ENCODE measurements around the gene HDAC1. TPM values are rescaled to one million over a fixed set of nuclear protein-coding genes. Genes with fewer than 3 reads are reported as not detected.
"Not testable (repeated sequence)": the region's sequence is repeated elsewhere in the genome, so short reads cannot be mapped to it uniquely, and the experiment has no call there.

Gene HDAC1
- total and polyA plus RNA-seq, 9 donors, result 29.2 to 46.5 (median 40.3) TPM

DNA sequence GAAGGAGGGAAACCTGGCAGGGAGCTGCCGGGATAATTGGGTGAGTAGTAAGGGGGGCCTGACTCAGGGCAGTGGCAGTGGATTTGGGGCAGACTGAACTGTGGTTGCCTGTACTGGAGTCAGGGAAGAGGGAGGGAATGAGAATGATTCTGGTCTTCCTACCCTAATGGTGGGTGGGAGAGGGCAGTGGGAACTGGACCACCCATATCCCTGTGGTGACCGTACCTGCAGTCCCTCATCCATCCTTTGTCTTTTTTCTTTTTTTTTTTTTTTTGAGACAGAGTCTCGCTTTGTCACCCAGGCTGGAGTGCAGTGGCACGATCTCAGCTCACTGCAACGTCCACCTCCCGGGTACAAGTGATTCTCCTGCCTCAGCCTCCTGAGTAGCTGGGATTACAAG is 63.9 kb downstream of the HDAC1 start:
- H3K27ac ChIP-seq (ENCODE audit: low read length); DNase-seq; H3K27me3 ChIP-seq (ENCODE audit: control insufficient read depth, insufficient read depth, low read length); H3K4me3 ChIP-seq (ENCODE audit: low read length); H3K9me3 ChIP-seq (replicated peaks; ENCODE audit: control insufficient read depth, low read depth, low read length): not testable (repeated sequence)
- WGBS (ENCODE audit: insufficient coverage), result 44% methylated on average over 1 of the region's 6 CpGs
- Histone ChIP-seq H3K4me1 (ENCODE audit: control insufficient read depth, insufficient read depth, low read length) (peaks cover 27% of the 10 kb centered on the region), H3K36me3 (ENCODE audit: control insufficient read depth, insufficient read depth, low read length) (peaks cover 20% of the 10 kb centered on the region)

DNA sequence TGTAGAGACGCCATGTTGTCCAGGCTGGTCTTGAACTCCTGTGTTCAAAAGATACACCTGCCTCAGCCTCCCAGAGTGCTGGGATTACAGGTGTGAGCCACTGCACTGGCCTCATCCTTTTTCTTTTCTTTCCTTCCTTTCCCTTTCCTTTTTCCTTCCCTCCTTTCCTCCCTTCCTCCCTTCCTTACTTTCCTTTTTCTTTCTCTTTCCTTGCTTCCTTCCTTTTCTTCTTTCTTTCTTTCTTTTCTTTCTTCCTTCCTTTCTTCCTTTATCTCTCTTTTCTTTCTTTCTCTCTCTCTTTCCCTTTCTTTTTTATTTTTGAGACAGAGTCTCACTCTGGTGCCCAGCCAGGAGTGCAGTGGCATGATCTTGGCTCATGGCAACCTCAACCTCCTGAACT is 64.6 kb downstream of the HDAC1 start:
- Histone ChIP-seq H3K4me3 (ENCODE audit: low read length) (no peak overlapping the region), H3K27ac (ENCODE audit: low read length) (no peak overlapping the region), H3K4me1 (ENCODE audit: control insufficient read depth, insufficient read depth, low read length) (peaks cover 30% of the 10 kb centered on the region), H3K36me3 (ENCODE audit: control insufficient read depth, insufficient read depth, low read length) (peaks cover 20% of the 10 kb centered on the region), H3K9me3 (replicated peaks; ENCODE audit: control insufficient read depth, low read depth, low read length) (no peaks in the 10 kb centered on the region), H3K27me3 (ENCODE audit: control insufficient read depth, insufficient read depth, low read length) (no peaks in the 10 kb centered on the region)
- WGBS (ENCODE audit: insufficient coverage), result 100% methylated on average over 1 of the region's 1 CpG
- no peak for DNase-seq

DNA sequence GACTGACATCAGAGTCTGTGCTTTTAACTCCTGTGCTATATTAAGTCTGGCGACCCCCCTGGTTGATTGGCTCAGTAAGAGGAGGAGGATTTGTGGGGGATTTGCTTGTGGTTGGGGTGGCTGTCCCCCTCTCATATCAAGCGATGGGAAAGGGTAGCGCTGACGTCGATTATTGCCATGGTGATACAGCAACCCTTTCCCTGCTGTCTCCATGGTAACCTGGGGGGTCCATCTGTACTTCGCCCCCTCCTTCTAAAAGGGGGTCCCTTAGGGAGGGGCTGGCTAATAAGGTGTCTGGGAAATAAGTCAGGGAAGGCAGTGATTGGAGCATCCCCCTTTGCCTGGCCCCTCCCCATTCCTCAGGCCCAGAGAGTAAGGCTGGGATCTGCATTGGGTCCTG is 65.7 kb downstream of the HDAC1 start:
- Histone ChIP-seq H3K36me3 (ENCODE audit: control insufficient read depth, insufficient read depth, low read length) (peaks cover 20% of the 10 kb centered on the region), H3K27ac (ENCODE audit: low read length) (no peak overlapping the region), H3K4me1 (ENCODE audit: control insufficient read depth, insufficient read depth, low read length) (peaks cover 27% of the 10 kb centered on the region), H3K9me3 (replicated peaks; ENCODE audit: control insufficient read depth, low read depth, low read length) (no peaks in the 10 kb centered on the region), H3K27me3 (ENCODE audit: control insufficient read depth, insufficient read depth, low read length) (no peaks in the 10 kb centered on the region), H3K4me3 (ENCODE audit: low read length) (no peak overlapping the region)
- DNase-seq, result no peak
- WGBS (ENCODE audit: insufficient coverage), result 17% methylated on average over 1 of the region's 6 CpGs

DNA sequence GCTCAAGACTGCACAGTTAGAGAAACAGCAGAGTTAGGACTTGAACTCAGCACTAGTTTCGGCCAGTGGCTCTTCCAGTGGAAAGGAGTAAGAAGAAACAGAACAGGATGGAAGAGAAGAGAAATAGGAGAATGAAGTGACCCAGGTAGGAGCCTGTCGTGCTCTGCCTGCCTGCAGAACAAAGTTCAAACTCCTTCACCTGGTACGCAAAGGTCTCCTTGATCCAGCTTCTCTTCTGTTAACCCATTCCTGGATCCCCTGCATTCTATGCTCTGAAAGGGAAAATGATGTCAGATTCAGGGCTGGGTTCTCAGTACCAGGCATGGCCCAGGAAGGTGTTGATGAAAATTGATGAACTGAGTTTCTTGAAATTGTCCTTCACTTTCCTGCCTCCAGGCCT is 66.6 kb downstream of the HDAC1 start:
- Histone ChIP-seq H3K27ac (ENCODE audit: low read length) (no peak overlapping the region), H3K27me3 (ENCODE audit: control insufficient read depth, insufficient read depth, low read length) (no peaks in the 10 kb centered on the region), H3K4me1 (ENCODE audit: control insufficient read depth, insufficient read depth, low read length) (peaks cover 23% of the 10 kb centered on the region), H3K36me3 (ENCODE audit: control insufficient read depth, insufficient read depth, low read length) (peaks cover 27% of the 10 kb centered on the region), H3K4me3 (ENCODE audit: low read length) (no peak overlapping the region), H3K9me3 (replicated peaks; ENCODE audit: control insufficient read depth, low read depth, low read length) (no peaks in the 10 kb centered on the region)
- 100% methylated on average over 1 of the region's 3 CpGs for WGBS (ENCODE audit: insufficient coverage)
- DNase-seq, result no peak

DNA sequence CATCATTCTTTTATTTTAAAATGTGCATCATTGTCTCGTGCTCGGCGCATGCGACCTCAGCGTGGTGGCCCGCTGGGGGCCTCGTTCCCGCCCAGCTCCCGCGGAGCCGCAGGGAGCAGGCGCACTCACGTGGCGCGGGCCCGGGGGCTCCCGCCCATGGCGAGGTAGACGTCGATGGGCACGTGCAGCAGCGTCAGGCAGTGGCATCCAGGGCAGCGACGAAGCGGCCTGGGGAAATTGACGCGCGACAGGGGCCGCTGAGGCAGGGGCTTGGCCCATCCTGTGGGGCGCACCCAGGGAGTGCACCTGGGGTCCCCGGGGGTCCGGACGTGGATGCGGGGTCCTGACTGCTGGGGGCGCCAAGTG is 69.4 kb downstream of the HDAC1 start:
- H3K27me3 ChIP-seq (ENCODE audit: control insufficient read depth, insufficient read depth, low read length), result no peaks in the 10 kb centered on the region
- WGBS (ENCODE audit: insufficient coverage), result 22% methylated on average over 35 of the region's 35 CpGs
- H3K4me3 ChIP-seq (ENCODE audit: low read length), result no peak overlapping the region
- H3K4me1 ChIP-seq (ENCODE audit: control insufficient read depth, insufficient read depth, low read length), result peaks cover 16% of the 10 kb centered on the region
- H3K9me3 ChIP-seq (replicated peaks; ENCODE audit: control insufficient read depth, low read depth, low read length), result no peaks in the 10 kb centered on the region
- H3K36me3 ChIP-seq (ENCODE audit: control insufficient read depth, insufficient read depth, low read length), result peaks cover 39% of the 10 kb centered on the region
- no peak overlapping the region for H3K27ac ChIP-seq (ENCODE audit: low read length)
- no peak for DNase-seq

DNA sequence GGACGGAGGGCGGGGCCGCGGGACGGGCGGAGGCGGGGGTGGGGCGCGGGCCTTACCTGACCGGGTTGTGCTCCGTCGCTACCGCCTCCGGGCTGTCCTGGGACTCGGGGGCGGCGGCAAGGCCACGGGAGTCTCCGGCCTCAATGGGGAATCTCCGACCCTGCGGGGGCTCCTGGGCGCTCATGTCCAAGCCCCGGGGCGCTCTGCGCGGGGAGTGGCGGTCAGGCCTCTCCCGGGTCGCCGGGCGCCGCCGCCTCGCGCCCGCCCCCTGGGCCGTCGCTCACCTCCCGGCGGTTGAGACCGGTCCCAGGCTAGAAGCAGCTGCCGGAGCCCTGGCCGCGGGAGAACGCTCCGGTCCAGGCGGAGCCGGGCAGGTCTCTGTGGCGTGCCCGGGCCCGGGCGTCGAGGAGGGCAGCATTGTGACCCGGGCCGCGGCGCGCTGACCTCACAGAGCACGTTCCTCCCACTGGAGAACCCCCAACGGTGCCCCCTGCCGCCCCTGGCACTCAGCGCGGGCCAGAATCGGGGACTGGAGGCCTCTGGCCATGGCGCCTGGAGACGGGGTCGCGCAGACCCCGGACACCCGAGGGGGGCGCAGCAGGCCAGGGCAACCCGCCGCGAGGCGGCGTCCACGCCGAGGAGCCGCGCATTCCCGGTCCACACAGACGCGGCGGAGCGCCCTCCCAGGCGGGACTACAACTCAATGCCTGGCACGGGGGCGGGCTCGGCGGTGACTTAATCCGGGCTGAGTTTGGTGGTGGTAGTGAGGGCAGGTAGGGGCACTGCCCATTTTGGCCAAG is 70.0 kb downstream of the HDAC1 start:
- WGBS (ENCODE audit: insufficient coverage), result under 1% methylated on average over 86 of the region's 91 CpGs
- no peaks in the 10 kb centered on the region for H3K27me3 ChIP-seq (ENCODE audit: control insufficient read depth, insufficient read depth, low read length)
- peak overlapping the region; percentile 45 for H3K4me3 ChIP-seq (ENCODE audit: low read length)
- no peaks in the 10 kb centered on the region for H3K9me3 ChIP-seq (replicated peaks; ENCODE audit: control insufficient read depth, low read depth, low read length)
- peak overlapping the region; percentile 42 for H3K27ac ChIP-seq (ENCODE audit: low read length)
- H3K36me3 ChIP-seq (ENCODE audit: control insufficient read depth, insufficient read depth, low read length), result peaks cover 45% of the 10 kb centered on the region
- peaks cover 16% of the 10 kb centered on the region for H3K4me1 ChIP-seq (ENCODE audit: control insufficient read depth, insufficient read depth, low read length)
- DNase-seq, result peak; percentile 71

DNA sequence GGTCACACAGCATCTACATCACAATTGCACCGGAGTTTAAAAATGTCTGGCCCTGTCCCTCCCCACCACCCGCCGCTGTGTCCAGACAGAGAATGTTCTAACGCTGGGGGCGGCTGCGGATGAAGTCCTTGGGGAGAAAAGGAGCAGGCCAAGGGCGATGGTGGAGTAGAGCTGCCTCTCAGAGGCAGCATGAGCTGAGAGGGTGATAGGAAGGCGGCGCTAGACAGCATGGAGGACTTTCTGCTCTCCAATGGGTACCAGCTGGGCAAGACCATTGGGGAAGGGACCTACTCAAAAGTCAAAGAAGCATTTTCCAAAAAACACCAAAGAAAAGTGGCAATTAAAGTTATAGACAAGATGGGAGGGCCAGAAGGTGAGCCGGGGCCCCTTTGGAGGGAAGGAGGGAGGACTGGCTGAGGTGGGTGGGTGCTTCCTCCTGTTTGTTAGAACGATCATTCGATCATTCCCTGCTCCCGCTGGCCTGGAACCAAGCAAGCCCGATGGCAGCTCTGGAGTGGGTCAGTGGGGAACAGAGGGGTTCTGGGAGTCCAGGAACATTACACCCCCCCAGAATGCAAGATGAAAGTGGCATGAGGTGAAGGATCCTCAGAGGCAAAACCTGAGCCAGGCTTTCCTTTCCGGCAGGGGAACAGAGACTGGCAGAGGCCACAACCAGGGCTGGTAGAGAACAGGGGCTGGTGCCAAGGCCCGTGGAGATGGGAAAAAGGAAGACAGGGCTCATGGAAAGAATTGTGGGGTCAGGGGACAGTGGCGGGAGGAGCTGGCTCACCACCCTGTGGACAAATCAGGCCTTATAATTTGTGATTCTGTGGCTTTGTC is 70.8 kb downstream of the HDAC1 start, which contains the start of the genes FAM229A and TSSK3:
Gene FAM229A (minus strand): TSS at position 12 of the 840 bp plus-strand sequence. CDS start 394 bp downstream, outside the sequence.
Gene TSSK3 (plus strand): TSS at position 66 of the 840 bp plus-strand sequence. CDS start 163 bp downstream, at position 229.
- DNase-seq, result no peak
- H3K4me3 ChIP-seq (ENCODE audit: low read length), result peak within 1 kb of the TSS; percentile 45
- H3K36me3 ChIP-seq (ENCODE audit: control insufficient read depth, insufficient read depth, low read length), result peaks cover 53% of the 10 kb centered on the region
- H3K27me3 ChIP-seq (ENCODE audit: control insufficient read depth, insufficient read depth, low read length), result no peaks in the 10 kb centered on the region
- 46% methylated on average over 8 of the region's 17 CpGs for WGBS (ENCODE audit: insufficient coverage)
- peaks cover 16% of the 10 kb centered on the region for H3K4me1 ChIP-seq (ENCODE audit: control insufficient read depth, insufficient read depth, low read length)
- peak within 1 kb of the TSS; percentile 42 for H3K27ac ChIP-seq (ENCODE audit: low read length)
- H3K9me3 ChIP-seq (replicated peaks; ENCODE audit: control insufficient read depth, low read depth, low read length), result no peaks in the 10 kb centered on the region

DNA sequence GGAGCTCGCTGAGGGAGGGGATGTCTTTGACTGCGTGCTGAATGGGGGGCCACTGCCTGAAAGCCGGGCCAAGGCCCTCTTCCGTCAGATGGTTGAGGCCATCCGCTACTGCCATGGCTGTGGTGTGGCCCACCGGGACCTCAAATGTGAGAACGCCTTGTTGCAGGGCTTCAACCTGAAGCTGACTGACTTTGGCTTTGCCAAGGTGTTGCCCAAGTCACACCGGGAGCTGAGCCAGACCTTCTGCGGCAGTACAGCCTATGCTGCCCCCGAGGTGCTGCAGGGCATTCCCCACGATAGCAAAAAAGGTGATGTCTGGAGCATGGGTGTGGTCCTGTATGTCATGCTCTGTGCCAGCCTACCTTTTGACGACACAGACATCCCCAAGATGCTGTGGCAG is 71.8 kb downstream of the HDAC1 start:
- WGBS (ENCODE audit: insufficient coverage), result 90% methylated on average over 11 of the region's 12 CpGs
- no peak for DNase-seq
- Histone ChIP-seq H3K27ac (ENCODE audit: low read length) (no peak overlapping the region), H3K27me3 (ENCODE audit: control insufficient read depth, insufficient read depth, low read length) (no peaks in the 10 kb centered on the region), H3K4me1 (ENCODE audit: control insufficient read depth, insufficient read depth, low read length) (peaks cover 16% of the 10 kb centered on the region), H3K36me3 (ENCODE audit: control insufficient read depth, insufficient read depth, low read length) (peaks cover 63% of the 10 kb centered on the region), H3K9me3 (replicated peaks; ENCODE audit: control insufficient read depth, low read depth, low read length) (no peaks in the 10 kb centered on the region), H3K4me3 (ENCODE audit: low read length) (no peak overlapping the region)

DNA sequence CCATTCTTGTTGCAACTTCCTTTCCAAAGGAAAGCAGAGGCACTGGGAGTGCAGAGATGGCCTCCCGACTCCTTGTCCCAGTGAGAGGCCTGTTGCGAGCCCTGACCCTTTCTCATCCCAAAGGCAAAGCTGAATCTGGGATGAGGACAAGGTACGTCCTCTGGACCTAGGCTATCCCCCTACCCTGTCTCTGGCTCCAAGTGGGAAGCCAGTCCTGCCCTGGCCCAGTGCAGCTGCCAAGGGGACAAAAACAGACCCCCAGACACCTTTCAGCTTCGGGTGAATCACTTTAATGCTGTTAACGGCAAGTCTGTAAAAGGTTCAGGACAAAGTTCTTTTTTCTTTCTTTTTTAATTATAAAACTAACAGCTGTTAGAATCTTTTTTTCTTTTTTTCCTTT is 73.0 kb downstream of the HDAC1 start:
- 86% methylated on average over 1 of the region's 5 CpGs for WGBS (ENCODE audit: insufficient coverage)
- Histone ChIP-seq H3K4me3 (ENCODE audit: low read length) (no peak overlapping the region), H3K9me3 (replicated peaks; ENCODE audit: control insufficient read depth, low read depth, low read length) (no peaks in the 10 kb centered on the region), H3K27me3 (ENCODE audit: control insufficient read depth, insufficient read depth, low read length) (no peaks in the 10 kb centered on the region), H3K27ac (ENCODE audit: low read length) (no peak overlapping the region), H3K36me3 (ENCODE audit: control insufficient read depth, insufficient read depth, low read length) (peaks cover 70% of the 10 kb centered on the region), H3K4me1 (ENCODE audit: control insufficient read depth, insufficient read depth, low read length) (peaks cover 16% of the 10 kb centered on the region)
- DNase-seq, result no peak

DNA sequence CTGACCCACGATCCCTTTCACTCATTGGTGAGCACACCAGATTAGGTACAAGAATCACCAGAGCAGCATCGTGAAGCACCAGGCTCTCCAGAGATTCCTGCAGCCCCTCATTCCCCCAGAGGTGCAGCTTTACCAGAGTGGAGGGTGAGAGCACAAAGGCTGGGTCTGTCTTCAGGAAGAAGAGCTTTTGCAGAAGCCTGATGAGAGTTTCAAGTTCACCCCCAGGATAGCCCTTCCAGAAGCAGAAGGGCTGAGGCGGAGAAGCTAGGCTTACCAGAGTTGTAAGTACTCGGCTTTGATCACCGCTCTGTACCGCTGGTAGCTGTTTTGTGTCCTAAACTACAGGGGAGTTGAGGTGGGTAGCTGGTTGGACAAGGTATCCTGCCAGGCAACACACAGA is 73.6 kb downstream of the HDAC1 start:
- Histone ChIP-seq H3K27ac (ENCODE audit: low read length) (no peak overlapping the region), H3K27me3 (ENCODE audit: control insufficient read depth, insufficient read depth, low read length) (no peaks in the 10 kb centered on the region), H3K4me1 (ENCODE audit: control insufficient read depth, insufficient read depth, low read length) (peaks cover 16% of the 10 kb centered on the region), H3K9me3 (replicated peaks; ENCODE audit: control insufficient read depth, low read depth, low read length) (no peaks in the 10 kb centered on the region), H3K36me3 (ENCODE audit: control insufficient read depth, insufficient read depth, low read length) (peaks cover 68% of the 10 kb centered on the region), H3K4me3 (ENCODE audit: low read length) (no peak overlapping the region)
- no peak for DNase-seq
- 95% methylated on average over 4 of the region's 6 CpGs for whole genome bisulfite sequencing (ENCODE audit: insufficient coverage)

Measured in muscle of leg (tissue), 11 donors.